GM21619 (cell line): ENCODE results near the gene PCBP3.
"Not testable (repeated sequence)": the region's sequence is repeated elsewhere in the genome, so short reads cannot be mapped to it uniquely, and the experiment has no call there.

ENCODE experiments used
- ATAC-seq: cut with Tn5 transposase; IDR thresholded peaks from one replicate; pipeline ENCODE4 v1.9.1; 2021; ENCODE audit not compliant: unreplicated experiment

Gene PCBP3

DNA sequence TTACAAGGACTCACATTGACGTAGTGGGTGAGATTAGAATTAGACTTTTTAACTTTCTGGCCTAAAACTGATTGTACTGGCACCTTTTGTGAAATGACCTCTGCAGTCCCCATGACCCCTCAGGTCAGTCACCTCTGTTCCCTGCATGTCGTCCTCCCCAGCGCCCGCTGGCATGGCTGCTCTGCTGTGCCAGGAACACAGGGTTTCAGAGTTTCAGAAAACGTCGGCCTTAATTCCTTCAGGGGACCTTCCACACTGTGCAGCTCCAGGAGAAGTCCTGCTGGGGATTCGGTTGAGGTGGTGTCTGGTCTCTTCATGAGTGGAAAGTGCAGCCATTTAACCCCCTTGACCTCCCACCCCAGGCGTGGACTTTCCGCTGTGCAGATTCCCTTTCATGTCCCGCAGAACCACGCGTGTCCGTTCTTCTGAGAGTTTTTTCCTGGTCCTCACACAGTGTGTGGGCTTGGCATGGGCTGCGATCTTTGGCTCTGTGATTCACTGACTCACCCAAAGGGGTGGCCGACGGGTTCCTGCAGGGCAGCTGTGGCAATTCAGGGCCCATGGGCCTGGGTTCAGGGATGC, 179.7 kb downstream of the PCBP3 start:
- no peak for ATAC-seq

DNA sequence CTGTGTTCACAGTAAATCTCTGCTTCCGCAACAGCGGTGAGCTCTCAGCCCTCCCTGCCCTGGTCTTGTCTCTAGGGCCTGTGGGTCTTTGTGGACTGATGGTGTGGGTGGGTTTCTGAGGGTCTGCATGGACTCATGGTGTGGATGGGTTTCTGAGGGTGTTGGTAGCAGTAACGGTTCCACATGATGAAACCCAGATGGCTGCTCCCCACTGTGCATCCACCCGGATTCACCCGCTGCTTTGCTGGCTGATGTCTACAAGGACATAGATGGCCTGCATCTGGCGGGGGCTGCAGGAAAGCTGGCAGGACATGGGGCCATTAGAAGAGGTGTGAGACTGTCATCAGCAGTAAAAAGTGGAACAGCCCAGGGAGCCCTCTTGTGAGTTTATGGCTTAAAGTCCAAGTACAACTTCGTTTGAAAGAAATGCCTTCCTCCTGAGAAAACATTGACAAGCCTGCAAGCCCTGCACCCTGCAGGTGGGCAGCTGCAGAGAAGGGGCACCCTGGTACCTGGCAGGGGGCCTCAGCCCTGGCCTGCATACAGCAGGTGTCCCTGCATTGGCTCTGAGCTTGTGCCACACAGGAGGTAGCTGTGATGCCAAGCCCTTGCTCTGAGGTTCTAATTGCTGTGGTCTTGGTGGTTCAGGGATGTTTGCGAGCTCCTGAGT, 181.2 kb downstream of the PCBP3 start:
- ATAC-seq, result no peak

DNA sequence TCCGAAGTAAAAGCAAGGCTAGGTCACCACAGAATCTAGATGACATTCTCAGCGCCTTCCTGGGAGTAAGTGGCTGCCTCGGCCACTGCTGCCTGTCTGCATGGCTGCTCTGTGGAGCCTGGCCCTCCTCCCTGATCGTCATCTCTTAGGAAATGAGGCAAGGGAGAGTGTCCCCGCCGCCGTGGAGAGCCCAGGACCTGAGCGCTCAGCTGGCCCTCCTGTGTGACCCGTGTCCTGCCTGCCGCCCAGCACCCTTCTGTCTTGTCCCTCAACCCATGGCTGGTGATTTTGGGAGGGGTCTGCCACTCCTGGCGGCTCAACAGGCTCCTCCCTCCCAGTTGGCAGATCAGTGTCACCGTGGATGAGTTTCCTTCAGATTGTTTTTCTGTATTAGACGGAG, 181.7 kb downstream of the PCBP3 start:
- no peak for ATAC-seq

DNA sequence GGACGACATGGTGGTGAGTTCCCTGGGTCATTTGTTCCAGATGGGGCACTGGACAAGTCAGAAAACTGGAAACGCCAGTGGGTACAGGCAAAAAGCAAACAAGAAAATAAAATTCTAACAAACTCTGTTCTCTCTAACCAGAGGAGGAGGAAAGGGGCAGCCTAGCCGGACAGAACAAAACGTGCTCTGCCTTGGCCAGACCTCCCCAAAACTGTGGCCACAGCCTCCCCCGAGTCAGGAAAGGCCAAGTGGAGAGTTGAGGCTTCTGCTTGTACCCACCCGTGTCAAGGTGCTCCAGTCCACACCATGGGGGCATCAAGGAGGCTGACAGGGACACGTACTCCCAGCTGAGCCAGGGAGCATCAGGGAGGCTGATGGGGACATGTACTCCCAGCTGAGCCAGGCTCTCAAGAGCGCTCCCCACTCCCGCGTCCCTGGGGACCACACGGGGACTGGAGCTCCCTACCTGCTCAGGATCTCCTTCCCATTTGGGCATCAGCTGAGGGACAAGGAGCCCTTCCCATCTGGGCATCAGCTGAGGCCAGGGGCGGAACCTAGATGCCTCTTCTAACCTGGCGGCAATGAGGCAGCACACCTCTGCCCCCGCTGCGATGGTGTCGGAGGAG, 183.3 kb downstream of the PCBP3 start:
- no peak for ATAC-seq

DNA sequence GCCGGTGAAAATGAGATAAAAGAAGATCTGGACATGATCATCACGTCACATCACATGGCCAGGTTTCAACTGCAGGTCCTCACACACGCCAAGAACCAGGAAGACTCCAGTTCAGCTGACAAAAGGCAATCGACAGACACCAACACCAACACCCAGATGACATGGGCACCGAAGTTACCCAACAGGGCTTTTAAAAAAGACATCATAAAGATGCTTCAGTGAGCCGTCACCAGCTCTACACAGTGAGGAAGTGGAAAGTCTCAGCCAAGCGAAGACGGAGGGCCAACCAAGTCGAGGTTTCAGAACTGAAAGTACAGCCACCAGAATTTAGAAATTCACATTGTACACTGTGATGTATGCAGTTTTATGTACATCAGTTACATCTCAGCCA, 183.8 kb downstream of the PCBP3 start:
- ATAC-seq, result no peak

DNA sequence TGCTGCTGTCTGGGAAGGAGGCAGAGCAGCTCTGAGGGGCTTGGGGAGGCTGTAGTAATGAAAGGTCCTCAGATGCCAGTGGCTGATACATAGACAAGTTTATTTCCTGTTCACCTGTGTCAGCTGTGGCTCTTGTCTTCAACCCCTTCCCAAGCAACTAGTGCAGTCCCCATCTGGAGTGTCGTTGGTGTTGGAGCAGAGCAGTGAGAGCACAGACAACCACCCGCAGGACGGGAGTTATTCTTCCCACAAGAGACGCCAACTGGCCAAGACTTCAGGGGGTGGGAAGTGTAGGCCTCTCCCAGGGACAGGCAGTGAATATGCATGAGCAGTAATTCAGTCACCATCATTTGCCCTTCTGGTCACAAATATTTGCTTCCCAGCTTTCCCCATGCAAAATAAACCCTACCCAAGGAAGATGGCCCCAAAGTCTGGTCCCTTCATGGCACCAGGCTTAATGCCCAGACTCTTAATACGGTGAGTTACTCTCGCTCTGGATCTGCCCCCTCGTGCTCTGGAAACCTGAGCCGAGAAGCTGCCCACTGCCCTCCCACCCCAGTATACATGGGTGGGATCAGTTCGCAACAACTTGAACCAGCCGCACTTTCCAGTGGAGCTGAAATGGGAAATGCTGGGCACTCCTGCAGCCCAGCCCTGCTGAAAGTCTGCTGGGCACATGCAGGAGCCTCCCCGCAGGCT, 184.5 kb downstream of the PCBP3 start:
- ATAC-seq, result no peak

DNA sequence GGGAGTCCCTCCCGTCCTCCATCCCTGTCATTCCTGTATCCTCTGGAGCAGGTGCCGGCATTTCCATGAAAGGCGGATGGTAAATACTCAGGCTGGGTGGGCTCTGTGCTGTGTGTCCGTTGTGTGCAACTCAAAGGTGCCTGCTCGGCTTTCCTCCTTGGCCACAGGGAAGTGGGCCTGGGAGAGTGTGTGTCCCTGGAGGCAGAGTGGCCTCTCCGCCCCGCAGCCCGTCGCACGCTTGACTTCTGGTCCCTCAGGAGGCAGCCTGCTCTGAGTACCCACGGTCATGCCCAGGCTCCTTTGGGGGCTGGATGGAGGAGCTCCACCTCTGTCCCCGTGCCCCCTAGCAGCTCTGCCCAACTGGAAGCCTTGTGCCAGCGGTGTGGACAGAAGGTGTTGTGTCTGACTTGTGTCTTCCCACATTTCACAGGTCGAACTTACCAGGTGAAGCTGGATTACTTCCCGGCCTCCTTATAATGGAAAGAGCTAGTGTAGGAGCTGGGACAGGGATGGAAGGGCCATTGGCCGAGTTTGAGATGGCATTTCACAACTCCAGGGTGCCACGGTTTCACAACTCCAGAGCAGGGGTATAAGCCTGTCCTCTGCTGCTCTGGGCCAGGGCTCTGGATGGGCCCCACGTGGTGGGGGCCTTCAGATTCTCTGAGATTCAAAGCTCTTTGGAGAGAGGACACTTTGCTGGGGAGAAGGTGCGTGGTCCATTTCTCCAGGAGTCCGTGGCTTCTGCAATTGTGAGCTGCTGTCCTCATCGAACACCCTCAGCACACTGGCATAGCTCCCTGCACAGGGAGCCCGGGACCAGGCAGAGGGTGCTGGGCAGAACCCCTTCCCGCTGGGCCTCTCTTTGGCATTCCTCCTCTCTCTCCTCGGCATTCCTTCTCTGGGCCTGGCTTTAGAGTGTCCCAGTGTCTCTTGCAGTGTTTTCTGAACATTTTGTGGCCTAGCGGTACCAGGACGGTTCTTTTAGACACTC, 185.3 kb downstream of the PCBP3 start:
- ATAC-seq, result no peak

DNA sequence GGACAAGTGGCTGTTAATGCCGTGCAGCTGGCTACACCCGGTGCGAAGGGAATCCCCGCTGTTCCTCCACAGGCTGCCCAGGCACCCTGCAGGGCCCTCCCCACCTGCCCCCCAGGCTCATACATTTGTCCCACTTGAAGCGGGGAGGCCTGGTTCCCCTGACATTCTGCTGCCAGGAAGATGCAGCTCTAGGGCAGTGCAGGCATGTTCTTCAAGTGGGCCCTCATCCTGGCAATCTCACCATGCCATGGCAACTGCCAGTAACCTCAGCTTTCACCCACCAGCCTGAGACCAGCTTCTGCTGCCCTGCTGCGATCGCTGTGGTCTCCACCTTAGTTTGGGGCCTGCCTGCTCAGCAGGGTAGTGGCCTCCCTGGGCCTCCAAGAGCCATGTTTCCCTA, 186.1 kb downstream of the PCBP3 start:
- ATAC-seq, result no peak

DNA sequence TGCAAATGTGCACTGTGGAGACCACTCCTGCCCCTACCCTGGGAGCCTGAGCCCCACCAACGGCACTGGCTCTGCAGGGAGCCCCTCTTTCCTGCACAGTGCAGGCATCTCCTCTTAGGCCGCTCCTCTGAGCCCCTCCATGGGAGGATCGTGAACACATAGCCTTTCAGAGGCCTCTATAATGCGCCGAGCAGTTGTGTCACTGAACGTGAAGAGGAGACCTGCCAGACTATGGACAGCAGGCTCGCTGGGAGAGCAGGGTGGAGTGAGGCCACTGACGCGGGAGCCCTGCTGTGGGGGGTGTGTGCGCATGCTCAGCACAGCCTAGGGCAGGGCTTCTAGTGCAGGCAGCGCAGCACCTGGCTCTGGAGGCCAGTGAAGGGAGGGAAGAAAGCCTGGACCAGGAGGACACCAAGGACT, 186.7 kb downstream of the PCBP3 start:
- ATAC-seq, result no peak

DNA sequence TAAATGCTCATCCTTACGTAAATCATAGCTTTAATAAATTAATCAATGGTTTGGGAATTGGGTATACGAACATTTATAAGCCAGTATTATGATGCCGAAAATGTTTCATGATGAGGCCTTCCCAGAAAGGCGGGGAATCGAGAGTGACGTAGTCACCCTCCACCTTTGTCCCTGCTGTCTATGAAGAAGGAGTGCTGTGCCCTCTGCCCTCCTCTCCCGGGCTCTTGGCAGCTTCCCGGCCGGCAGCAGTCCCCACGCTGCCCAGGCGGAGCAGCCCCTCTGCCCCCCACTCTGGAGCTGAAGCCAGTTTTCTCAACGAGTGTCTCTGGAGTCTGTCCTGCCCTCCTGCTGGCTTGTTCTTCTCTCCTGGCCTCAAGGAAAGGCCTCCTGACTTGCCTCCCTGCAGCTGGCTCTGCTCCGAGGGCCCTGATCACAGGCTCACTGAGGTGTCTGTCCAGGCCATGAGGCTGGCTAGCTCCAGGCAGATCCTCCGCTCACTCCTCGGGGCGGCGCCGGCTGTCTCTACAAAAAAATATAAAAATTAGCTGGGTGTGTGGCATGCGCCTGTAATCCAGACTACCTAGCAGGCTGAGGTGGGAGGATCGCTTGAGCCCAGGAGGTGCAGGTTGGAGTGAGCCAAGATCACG, 187.3 kb downstream of the PCBP3 start:
- ATAC-seq, result no peak

DNA sequence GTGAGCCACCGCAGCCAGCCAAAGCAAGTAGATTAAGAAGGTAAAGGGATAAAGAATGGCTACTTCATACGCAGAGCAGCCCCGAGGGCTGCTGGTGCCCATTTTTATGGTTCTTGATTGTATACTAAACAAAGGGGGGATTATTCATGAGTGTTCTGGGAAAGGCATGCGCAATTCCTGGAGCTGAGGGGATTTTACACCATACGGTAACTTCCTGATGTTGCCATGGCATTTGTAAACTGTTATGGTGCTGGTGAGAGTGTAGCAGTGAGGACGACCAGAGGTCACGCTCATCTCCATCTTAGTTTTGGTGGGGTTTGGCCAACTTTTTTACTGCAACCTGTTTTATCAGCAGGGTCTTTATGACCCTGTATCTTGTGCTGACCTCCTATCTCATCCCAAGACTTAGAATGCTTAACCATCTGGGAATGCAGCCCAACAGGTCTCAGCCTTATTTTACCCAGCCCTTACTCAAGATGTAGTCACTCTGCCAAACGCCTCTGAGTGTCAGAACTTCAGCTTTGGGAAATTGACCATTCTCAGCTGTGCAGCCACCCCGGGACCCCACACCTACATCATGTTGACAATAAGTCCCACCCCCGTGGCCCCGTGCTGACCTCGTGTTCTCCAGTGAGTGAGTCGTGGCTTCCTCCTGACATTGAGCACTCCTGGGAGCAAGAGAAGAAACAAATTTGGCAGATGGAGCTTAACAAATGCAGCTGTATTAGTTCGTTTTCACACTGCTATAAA, 188.6 kb downstream of the PCBP3 start:
- no peak for ATAC-seq

DNA sequence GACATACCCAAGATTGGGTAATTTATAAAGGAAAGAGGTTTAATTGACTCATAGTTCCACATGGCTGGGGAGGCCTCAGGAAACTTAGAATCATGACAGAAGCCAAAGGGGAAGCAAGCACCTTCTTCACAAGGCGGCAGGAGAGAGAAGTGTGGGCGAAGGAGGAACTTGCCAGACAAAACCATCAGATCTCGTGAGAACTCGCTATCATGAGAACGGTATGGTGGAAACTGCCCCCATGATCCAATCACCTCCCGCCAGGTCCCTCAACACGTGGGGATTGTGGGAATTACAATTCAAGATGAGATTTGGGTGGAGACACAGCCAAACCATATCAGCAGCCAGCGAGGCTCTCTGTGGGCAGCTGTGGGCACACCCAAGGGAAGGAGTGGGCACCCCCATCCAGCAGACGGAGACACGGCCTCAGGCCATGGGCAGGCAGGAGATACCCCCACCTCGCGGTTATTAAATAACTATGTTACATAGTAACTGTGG, 189.3 kb downstream of the PCBP3 start:
- not testable (repeated sequence) for ATAC-seq

DNA sequence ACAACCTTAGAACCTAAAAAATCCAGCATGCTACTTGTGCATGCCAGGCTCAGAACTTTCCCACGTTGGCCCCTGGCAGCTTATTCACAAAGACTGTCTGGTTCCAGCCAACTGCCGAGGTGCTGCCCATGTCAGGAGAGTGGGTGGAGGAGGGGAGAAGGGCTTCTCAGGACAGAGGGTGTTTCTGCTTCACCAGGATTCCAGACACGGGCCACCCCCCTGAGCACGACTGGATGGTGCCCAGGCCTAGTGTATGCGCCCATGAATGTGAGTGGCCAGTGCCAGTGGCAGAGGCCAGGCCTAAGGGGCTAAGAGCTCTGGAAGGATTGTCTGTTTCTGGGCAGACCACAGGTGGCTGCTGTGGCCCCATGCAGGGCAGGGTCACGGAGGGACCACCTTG, 189.9 kb downstream of the PCBP3 start:
- no peak for ATAC-seq

DNA sequence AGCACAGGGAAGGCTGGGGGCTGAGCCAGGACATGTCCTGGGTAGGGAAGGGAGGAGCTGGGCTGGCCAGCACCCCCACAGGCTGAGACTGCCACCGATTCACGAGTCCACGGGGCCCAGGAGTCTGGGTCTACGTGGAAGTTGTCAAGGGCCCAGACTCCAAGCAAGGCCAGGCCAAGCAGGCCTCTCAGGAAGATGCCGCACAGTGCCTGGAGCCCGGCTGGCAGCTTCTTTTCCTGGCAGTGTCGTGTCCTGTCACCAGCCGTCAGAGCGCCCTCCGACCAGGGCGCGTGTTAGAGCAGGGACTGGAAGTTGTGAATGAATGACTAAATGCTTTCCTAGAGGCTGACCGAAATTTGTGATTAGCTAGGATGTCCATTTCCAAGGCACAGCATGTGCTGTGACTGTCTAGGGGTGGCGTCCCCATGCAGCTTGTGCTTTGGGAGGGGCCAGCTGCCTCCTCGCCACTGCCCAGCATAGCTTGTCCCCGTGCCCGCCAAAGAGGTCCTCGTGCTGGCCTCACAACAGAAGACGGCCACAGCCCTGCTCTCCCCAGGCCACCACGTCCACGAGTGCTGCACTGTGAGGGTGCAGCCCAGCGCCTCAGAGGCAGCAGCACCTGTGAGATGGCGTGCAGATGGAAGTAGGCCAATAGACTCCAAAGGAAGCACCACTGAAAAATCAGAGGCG, 190.6 kb downstream of the PCBP3 start:
- ATAC-seq, result no peak

DNA sequence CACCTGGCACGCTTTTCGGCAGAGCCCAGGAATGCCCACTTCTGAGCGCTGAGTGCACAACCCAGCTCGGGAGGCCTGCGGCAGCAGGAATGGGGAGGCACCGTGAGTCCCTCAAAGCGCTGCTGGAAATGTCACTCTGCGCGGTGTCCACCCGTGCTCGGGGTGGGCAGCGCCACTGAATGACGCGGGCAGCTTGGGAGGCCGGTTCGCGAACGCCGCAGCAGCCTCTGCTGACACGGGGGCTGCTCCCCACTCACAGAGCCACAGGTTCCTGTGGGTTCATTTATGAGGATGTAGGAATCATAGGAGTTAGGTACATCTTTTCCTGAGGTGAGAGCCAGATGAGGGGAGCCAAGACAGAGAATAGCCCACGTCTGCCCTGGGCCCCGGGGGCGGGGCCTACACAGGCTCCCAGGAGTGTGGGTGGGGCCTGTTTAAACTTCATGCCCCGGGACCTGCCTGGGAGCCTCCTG, 191.3 kb downstream of the PCBP3 start:
- no peak for ATAC-seq

DNA sequence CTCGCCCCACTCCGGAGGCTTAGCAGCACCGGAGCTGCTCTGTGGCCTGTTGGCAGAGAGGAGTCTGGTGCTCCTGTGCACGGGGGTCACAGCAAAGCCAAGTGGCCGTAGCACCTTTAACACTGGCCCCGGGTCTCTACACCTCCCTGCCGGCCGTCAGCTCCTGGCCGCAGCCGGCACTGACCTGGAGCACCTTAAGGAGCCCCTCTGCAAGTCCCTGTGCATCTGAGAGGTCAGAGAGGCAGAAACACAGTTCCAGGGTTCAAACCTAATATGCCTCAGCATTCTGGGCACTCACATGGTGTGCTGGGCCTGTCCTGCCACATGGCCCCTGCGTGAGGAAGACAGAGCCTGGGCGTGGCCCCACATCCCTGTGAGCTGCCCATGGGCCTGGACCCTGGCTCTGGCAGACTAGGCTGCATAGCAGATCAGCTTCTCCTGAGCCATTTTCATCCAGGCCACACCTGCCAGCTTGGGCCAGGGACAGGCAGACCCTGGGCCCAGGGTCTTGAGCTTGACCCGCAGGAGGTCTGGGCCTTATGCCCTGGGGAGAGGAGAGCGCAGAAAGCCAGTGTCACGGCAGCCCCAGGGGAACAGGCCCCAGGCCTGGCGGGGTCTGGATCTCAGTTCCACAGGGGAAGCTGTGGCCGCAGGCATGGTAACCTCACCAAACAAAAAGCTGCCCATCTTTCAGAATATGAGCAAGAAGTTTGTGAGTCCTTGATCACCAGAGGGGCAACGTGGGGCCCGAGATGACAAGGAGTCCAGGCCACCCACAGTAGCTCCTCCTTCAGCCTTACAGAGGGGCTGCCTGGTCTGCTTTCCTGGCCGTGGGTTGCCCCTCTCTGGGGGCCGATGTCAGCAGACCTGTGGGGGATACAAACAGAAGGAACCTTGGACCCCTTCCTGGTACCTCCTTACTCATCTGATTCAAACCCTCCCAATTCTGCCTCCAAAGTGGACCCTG, 192.1 kb downstream of the PCBP3 start:
- ATAC-seq, result no peak

DNA sequence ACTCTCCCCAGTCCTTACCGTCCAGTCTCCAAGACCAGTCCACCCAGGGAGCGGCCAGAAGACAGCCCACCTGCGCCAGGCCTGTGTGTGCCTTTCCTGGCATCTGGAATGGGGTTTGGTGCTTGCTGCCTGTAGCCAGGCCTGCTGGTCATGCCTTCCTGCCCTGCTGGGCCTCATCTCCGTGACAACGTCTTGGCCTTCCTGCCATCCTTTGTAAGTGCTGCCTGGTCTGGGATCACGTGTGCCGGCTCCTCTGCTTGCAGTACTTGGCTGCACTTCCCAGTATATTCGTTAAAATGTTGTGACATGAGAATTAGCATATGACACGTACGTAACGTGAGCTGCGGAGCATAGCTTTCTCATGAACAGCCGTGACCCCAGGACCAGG, 192.7 kb downstream of the PCBP3 start:
- no peak for ATAC-seq
